Activated T-cell treated with anti-CD3 and anti-CD28 coated beads, Interleukin-2, amount 50 U/mL, for 4 hours (primary cell): Measurements from ENCODE around the gene ESPN. TPM values are rescaled to one million over a fixed set of nuclear protein-coding genes. Genes with fewer than 3 reads are reported as not detected.

Experiments
- ATAC-seq, 2 donors: fragments of 200-7000 bp; cut with Tn5 transposase; one replicate each; pipeline ENCODE4 v1.10.0; 2021
- DNase-seq: peaks from one replicate; pipeline ENCODE4 v3.0.0-alpha.2; 2020
- H3K27me3 Mint-ChIP-seq: one replicate; pipeline ENCODE4 v1.8.0; 2021; ENCODE audit warnings: low read depth, mixed read lengths
- H3K36me3 Mint-ChIP-seq: one replicate; pipeline ENCODE4 v1.8.0; 2022; ENCODE audit warnings: mixed read lengths; ENCODE audit not compliant: insufficient read depth
- H3K4me1 Mint-ChIP-seq: one replicate; pipeline ENCODE4 v1.8.0; 2021; ENCODE audit warnings: low read depth, mixed read lengths
- H3K4me3 Mint-ChIP-seq: one replicate; pipeline ENCODE4 v1.8.0; 2021; ENCODE audit warnings: mild to moderate bottlenecking, moderate library complexity, mixed read lengths
- H3K9me3 Mint-ChIP-seq: one replicate; pipeline ENCODE4 v1.8.0; 2021; ENCODE audit warnings: mixed read lengths
- total RNA-seq, 3 donors: library from RNA; stranded (reverse); gene quantifications; one replicate each; pipeline ENCODE4 v1.2.1, GENCODE V29; 2021

ESPN gene
- total RNA-seq, 3 donors from 2014 or later: 0.42 to 0.76 (median 0.60) TPM

GRCh38 chr1:6467224-6467623, 42.6 kb downstream of the ESPN start:
- Mint-ChIP-seq H3K4me3 (peak overlapping the region; percentile 43), H3K27me3 (no peaks in the 10 kb centered on the region)

DNA sequence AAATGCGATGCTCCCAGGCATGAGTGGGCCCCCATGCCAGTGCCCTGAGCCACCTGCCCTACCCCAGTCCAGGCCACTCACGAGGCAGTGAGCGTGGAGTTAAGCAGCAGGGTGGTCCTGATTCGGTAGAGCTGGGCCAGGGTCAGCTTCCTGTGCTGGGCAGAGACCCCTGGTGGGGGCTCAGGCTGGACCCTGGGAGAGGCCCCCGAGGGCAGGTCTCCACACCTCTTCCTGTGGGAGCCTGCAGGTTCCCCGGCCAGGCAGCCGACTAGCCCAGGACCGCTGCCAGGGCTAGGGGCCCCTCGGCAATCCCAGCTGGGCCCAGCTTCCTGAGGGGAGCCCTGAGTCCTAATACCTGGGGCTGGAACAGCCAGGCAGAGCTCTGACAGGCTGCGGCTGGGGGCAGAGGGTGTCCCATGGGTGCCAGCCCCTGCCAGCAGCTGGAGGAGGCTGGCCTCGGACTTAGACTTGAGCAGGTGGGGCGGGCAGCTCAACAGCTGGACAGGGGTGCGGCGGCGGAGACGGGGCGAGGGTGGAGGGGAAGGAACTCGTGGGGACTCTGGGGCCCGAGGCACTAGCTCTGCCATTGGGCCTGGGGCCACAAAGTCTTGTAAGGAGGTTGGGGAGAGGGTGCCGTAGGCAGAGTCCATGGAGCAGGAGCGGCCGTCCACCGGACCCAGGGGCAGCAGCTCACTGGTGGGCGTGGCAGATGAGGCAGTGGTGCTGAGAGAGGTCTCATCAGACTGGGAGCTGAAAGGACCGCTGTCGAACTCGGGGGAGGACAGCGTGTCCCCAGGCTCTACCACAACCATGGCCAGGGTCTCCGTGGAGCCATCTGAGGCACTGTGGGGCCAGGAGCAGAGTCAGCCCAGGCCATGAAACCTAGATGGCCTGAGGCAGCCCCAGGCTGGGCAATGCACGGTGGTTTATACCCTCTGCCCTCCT, 43.4 kb downstream of the ESPN start:
- DNase-seq (no peak), ATAC-seq (no peak)
- H3K36me3 Mint-ChIP-seq: peaks cover 11% of the 10 kb centered on the region
- peaks cover 20% of the 10 kb centered on the region for H3K4me1 Mint-ChIP-seq
- no peaks in the 10 kb centered on the region for H3K27me3 Mint-ChIP-seq
- peak overlapping the region; percentile 43 for H3K4me3 Mint-ChIP-seq
- H3K9me3 Mint-ChIP-seq: no peaks in the 10 kb centered on the region

More at GRCh38 chr1:6467224-6467623, 42.6 kb downstream of the ESPN start:
- DNase-seq (no peak), ATAC-seq (no peak)
- peaks cover 14% of the 10 kb centered on the region for H3K36me3 Mint-ChIP-seq
- no peaks in the 10 kb centered on the region for H3K9me3 Mint-ChIP-seq
- H3K4me1 Mint-ChIP-seq: peaks cover 28% of the 10 kb centered on the region

GRCh38 chr1:6468729-6469461, 44.3 kb downstream of the ESPN start:
- no peak for DNase-seq
- no peaks in the 10 kb centered on the region for H3K9me3 Mint-ChIP-seq
- no peak for ATAC-seq
- H3K4me3 Mint-ChIP-seq: no peak overlapping the region
- H3K4me1 Mint-ChIP-seq: peaks cover 12% of the 10 kb centered on the region
- H3K36me3 Mint-ChIP-seq: peaks cover 7% of the 10 kb centered on the region
- H3K27me3 Mint-ChIP-seq: no peaks in the 10 kb centered on the region

DNA sequence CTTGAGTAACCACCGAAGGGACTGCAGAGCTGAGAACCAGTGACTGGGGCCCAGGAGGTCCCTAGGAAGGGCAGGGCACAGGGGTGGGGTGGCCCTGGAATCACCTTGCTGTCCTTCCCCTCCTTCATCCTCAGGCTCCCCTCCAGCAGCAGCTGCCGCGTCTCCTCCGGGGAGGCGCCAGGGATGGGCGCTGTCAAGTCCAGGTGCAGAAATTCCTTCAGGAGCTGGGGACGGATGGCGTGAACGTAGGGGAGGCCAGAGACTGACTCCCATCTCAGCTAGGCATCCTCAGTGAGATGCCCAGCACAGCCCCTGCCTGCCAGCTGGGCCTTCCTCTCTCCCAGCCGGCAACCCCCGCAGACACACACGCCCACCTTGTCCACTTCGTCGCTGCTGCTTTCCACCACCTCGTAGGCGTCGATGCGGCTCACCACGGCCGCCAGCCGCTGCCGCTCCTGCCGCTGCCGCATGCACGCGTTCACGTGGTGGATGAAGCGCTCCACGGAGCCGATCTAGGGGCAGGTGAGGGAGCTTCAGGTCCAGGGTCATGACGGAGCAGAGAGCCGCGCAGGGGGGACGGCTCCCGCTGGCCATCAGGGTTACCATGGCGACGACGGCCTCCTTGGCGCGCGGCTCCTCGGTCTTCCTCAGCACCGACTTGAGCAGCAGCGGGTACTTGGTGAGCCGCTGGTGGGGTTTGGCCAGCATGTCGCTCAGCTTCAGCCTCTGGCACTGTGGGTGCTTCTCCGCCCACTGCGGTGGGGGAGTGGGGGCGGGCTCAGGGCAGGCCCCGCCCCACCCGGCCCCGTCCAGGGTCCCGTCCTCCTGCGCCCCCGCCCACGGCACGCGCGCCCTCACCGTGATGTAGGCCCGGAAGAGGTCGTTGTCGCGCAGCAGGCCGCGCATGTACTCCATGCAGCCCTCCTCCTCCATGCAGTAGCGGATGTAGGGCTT, 45.8 kb downstream of the ESPN start:
- H3K9me3 Mint-ChIP-seq: no peaks in the 10 kb centered on the region
- no peaks in the 10 kb centered on the region for H3K36me3 Mint-ChIP-seq
- ATAC-seq: no peak
- DNase-seq: no peak
- peaks cover 5% of the 10 kb centered on the region for H3K4me1 Mint-ChIP-seq
- H3K27me3 Mint-ChIP-seq: no peaks in the 10 kb centered on the region
- H3K4me3 Mint-ChIP-seq: no peak overlapping the region

GRCh38 chr1:6471086-6471969, 46.8 kb downstream of the ESPN start:
- ATAC-seq (peak in 1 of 2 donors; percentile 33), DNase-seq (no peak)
- no peak overlapping the region for H3K4me3 Mint-ChIP-seq
- peaks cover 5% of the 10 kb centered on the region for H3K4me1 Mint-ChIP-seq
- no peaks in the 10 kb centered on the region for H3K9me3 Mint-ChIP-seq
- no peaks in the 10 kb centered on the region for H3K27me3 Mint-ChIP-seq
- H3K36me3 Mint-ChIP-seq: no peaks in the 10 kb centered on the region

GRCh38 chr1:6471970-6472368, 47.4 kb downstream of the ESPN start:
- Mint-ChIP-seq H3K4me1 (peaks cover under 1% of the 10 kb centered on the region), H3K36me3 (no peaks in the 10 kb centered on the region), H3K9me3 (no peaks in the 10 kb centered on the region), H3K4me3 (no peak overlapping the region), H3K27me3 (no peaks in the 10 kb centered on the region)
- DNase-seq (no peak), ATAC-seq (no peak)

DNA sequence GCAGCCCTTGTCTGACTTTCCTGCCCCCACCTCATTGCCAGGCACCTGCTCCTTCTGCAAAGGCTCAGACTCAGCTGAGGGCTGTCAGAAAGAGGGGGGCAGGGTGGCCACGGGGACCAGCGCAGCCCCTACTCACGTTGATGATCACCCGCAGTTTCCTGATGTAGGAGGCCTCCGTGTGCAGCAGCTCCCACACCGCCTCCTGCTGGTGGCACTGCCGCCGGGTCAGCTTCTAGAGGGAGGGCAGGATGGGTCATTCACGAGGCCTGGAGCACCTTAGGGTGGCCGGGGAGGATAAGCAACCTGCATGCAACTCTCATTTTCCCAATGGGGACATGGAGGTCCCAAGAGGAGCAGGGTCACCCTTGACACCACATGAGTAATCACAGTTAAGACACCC, 47.8 kb downstream of the ESPN start:
- Mint-ChIP-seq H3K9me3 (no peaks in the 10 kb centered on the region), H3K4me1 (no peaks in the 10 kb centered on the region), H3K36me3 (no peaks in the 10 kb centered on the region), H3K27me3 (no peaks in the 10 kb centered on the region), H3K4me3 (no peak overlapping the region)
- DNase-seq: no peak
- no peak for ATAC-seq

- ATAC-seq: no peak
- no peaks in the 10 kb centered on the region for H3K27me3 Mint-ChIP-seq
- DNase-seq: no peak
- H3K36me3 Mint-ChIP-seq: no peaks in the 10 kb centered on the region
- no peaks in the 10 kb centered on the region for H3K9me3 Mint-ChIP-seq
- no peak overlapping the region for H3K4me3 Mint-ChIP-seq
- no peaks in the 10 kb centered on the region for H3K4me1 Mint-ChIP-seq
These were observed 48.6 kb downstream of the ESPN start for GRCh38 chr1:6473156-6473555.

- no peaks in the 10 kb centered on the region for H3K36me3 Mint-ChIP-seq
- no peaks in the 10 kb centered on the region for H3K27me3 Mint-ChIP-seq
- no peaks in the 10 kb centered on the region for H3K4me1 Mint-ChIP-seq
- no peak for ATAC-seq
- no peaks in the 10 kb centered on the region for H3K9me3 Mint-ChIP-seq
- DNase-seq: no peak
- H3K4me3 Mint-ChIP-seq: no peak overlapping the region
These were observed 49.6 kb downstream of the ESPN start for GRCh38 chr1:6473974-6474814.

GRCh38 chr1:6474815-6475282, 50.3 kb downstream of the ESPN start:
- Mint-ChIP-seq H3K4me3 (no peak overlapping the region), H3K36me3 (no peaks in the 10 kb centered on the region), H3K4me1 (no peaks in the 10 kb centered on the region), H3K27me3 (no peaks in the 10 kb centered on the region), H3K9me3 (no peaks in the 10 kb centered on the region)
- no peak for ATAC-seq
- DNase-seq: no peak

GRCh38 chr1:6475381-6476133, 51.0 kb downstream of the ESPN start:
- H3K36me3 Mint-ChIP-seq: no peaks in the 10 kb centered on the region
- ATAC-seq (peak; percentile 90), DNase-seq (peak; percentile 84)
- no peaks in the 10 kb centered on the region for H3K9me3 Mint-ChIP-seq
- H3K4me1 Mint-ChIP-seq: no peaks in the 10 kb centered on the region
- no peaks in the 10 kb centered on the region for H3K27me3 Mint-ChIP-seq
- no peak overlapping the region for H3K4me3 Mint-ChIP-seq

DNA sequence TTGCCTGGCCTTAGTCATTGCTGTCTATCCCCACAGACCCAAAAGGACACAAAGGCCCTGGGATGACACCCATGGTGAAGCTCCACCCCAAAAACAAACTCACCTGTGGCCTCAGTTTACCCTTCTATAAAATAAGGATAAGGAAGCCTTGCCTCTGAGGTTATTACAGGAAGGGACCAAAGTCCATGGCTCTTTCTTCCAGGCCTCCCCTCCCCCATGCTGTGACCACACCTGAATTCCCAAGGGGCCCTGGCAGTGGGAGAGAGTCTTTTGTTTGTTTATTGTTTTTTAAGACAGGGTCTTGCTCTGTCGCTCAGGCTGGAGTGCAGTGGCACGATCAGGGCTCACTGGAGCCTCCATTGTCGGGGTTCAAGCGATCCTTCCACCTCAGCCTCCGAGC, 51.9 kb downstream of the ESPN start:
- H3K27me3 Mint-ChIP-seq: no peaks in the 10 kb centered on the region
- H3K36me3 Mint-ChIP-seq: no peaks in the 10 kb centered on the region
- DNase-seq: no peak
- H3K4me3 Mint-ChIP-seq: no peak overlapping the region
- no peak for ATAC-seq
- no peaks in the 10 kb centered on the region for H3K4me1 Mint-ChIP-seq
- H3K9me3 Mint-ChIP-seq: no peaks in the 10 kb centered on the region
